ENCODE measurements around the gene PRKCE. TPM values are rescaled to one million over a fixed set of nuclear protein-coding genes. Genes with fewer than 3 reads are reported as not detected.
A peak's percentile ranks its signal among the peaks of the same experiment; 100 is the strongest.

The PRKCE gene
- total and polyA plus RNA-seq, 2 donors (not counting 1 experiment from before 2014, with no cell fraction given): 14.1 to 19.0 TPM

DNA sequence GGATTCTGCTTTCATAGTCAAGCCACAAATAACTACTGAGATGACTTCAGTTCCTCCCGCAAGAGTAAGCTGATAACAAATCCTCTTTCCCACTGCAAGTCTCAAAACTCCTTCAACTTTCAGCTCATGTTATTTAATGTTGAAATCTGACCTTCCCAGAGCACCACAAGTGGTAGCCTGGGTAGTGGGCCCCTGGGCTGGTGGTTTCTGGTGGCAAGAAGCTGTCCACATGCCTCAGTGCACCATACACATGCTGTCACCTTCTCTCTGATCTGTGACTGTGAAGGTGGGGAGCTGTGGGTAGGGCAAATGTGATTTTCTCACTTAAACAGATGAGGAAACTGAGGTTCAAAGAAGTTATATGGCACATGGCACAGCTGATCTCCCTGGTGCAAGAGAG lies 399.6 kb downstream of the PRKCE start:
- H3K4me3 ChIP-seq (replicated peaks in 1 of 4; ENCODE audit: control extremely low read depth in 1 of 4, insufficient read depth in 1 of 4, low read depth in 3 of 4, low read length in 4 of 4): no peak overlapping the region
- TF ChIP-seq, protein P1, sequence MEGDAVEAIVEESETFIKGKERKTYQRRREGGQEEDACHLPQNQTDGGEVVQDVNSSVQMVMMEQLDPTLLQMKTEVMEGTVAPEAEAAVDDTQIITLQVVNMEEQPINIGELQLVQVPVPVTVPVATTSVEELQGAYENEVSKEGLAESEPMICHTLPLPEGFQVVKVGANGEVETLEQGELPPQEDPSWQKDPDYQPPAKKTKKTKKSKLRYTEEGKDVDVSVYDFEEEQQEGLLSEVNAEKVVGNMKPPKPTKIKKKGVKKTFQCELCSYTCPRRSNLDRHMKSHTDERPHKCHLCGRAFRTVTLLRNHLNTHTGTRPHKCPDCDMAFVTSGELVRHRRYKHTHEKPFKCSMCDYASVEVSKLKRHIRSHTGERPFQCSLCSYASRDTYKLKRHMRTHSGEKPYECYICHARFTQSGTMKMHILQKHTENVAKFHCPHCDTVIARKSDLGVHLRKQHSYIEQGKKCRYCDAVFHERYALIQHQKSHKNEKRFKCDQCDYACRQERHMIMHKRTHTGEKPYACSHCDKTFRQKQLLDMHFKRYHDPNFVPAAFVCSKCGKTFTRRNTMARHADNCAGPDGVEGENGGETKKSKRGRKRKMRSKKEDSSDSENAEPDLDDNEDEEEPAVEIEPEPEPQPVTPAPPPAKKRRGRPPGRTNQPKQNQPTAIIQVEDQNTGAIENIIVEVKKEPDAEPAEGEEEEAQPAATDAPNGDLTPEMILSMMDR (conservative IDR thresholded peaks at IDR 0.05 in 1 of 2, IDR thresholded peaks at IDR 0.05 in 1 of 2; ENCODE audit: low read depth in 1 of 2, low read length in 2 of 2): no peak
- no peak for TF ChIP-seq EZH2 (IDR thresholded peaks at IDR 0.05; ENCODE audit: low read length, missing control alignments)

DNA sequence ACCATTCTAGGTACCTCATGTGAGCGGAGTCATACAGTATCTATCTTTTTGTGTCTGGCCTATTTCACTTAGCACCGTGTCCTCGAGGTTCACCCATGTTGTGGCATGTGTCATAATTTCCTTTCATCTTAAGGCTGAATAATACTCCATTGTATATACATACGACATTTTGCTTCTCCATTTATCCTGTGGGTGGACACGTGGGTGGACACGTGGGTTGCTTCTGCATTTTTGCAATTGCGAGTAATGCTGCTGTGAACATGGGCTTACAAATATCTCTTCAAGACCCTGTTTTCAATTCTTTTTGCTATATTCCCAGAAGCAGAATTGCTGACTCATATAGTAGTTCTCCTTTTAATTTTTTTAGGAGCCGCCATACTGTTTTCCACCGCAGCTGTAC lies 402.1 kb downstream of the PRKCE start:
- Histone ChIP-seq H3K27me3 (ENCODE audit: control insufficient read depth, insufficient read depth, low read length) (no peaks in the 10 kb centered on the region), H3K36me3 (ENCODE audit: control insufficient read depth, insufficient read depth, low read length) (no peaks in the 10 kb centered on the region), H3K9ac (ENCODE audit: insufficient read depth, low read length) (no peak overlapping the region), H3K4me1 (ENCODE audit: control insufficient read depth, extremely low read depth, insufficient read depth, low read length) (no peaks in the 10 kb centered on the region), H3K9me3 (ENCODE audit: control insufficient read depth, insufficient read depth, low read depth, low read length) (no peaks in the 10 kb centered on the region), H3K4me3 (replicated peaks in 1 of 4; ENCODE audit: control extremely low read depth in 1 of 4, insufficient read depth in 1 of 4, low read depth in 3 of 4, low read length in 4 of 4) (no peak overlapping the region), H3K79me2 (ENCODE audit: control insufficient read depth, insufficient read depth, low read length) (no peaks in the 10 kb centered on the region), H3K4me2 (ENCODE audit: extremely low read depth, insufficient read depth, low read length) (no peak overlapping the region), H3K27ac (ENCODE audit: insufficient read depth, low read length) (no peak overlapping the region), H4K20me1 (ENCODE audit: control insufficient read depth, extremely low read depth, insufficient read depth, low read length) (no peaks in the 10 kb centered on the region), H2AFZ (ENCODE audit: low read length) (no peak overlapping the region)
- peak in 1 of 2 donors; percentile 44 for DNase-seq (ENCODE audit: low read depth in 2 of 2)
- TF ChIP-seq EZH2 (IDR thresholded peaks at IDR 0.05; ENCODE audit: low read length, missing control alignments): no peak
- TF ChIP-seq, protein P1 (conservative IDR thresholded peaks at IDR 0.05 in 1 of 2, IDR thresholded peaks at IDR 0.05 in 1 of 2; ENCODE audit: low read depth in 1 of 2, low read length in 2 of 2): no peak

More for the DNA sequence above, 399.6 kb downstream of the PRKCE start:
- DNase-seq (ENCODE audit: low read depth in 2 of 2): no peak
- Histone ChIP-seq H4K20me1 (ENCODE audit: control insufficient read depth, extremely low read depth, insufficient read depth, low read length) (no peaks in the 10 kb centered on the region), H3K79me2 (ENCODE audit: control insufficient read depth, insufficient read depth, low read length) (no peaks in the 10 kb centered on the region), H3K4me2 (ENCODE audit: extremely low read depth, insufficient read depth, low read length) (no peak overlapping the region), H3K4me1 (ENCODE audit: control insufficient read depth, extremely low read depth, insufficient read depth, low read length) (no peaks in the 10 kb centered on the region), H3K27ac (ENCODE audit: insufficient read depth, low read length) (no peak overlapping the region), H2AFZ (ENCODE audit: low read length) (no peak overlapping the region), H3K36me3 (ENCODE audit: control insufficient read depth, insufficient read depth, low read length) (no peaks in the 10 kb centered on the region), H3K9me3 (ENCODE audit: control insufficient read depth, insufficient read depth, low read depth, low read length) (no peaks in the 10 kb centered on the region), H3K27me3 (ENCODE audit: control insufficient read depth, insufficient read depth, low read length) (no peaks in the 10 kb centered on the region), H3K9ac (ENCODE audit: insufficient read depth, low read length) (no peak overlapping the region)

DNA sequence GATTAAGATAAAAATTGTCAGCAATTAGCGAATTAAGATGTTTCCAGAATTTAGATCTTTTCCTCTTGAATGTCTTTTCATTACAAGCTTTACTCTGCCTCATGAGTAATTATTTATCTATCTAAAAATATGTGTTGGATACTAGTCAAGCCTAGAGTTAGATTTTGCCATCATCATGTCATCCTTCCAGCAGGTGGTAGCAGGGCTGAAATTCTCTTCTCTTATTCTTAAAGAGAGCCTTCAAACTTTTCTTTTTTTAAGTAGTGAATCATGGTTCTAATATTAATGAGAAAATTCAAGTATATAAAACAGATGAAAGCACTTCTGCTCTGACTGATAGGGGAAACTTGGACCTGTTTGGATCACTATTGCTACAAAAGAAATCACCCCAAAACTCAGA lies 405.1 kb downstream of the PRKCE start:
- H3K9ac ChIP-seq (ENCODE audit: insufficient read depth, low read length): no peak overlapping the region
- H3K4me3 ChIP-seq (replicated peaks in 1 of 4; ENCODE audit: control extremely low read depth in 1 of 4, insufficient read depth in 1 of 4, low read depth in 3 of 4, low read length in 4 of 4): no peak overlapping the region
- no peaks in the 10 kb centered on the region for H3K4me1 ChIP-seq (ENCODE audit: control insufficient read depth, extremely low read depth, insufficient read depth, low read length)
- no peak overlapping the region for H2AFZ ChIP-seq (ENCODE audit: low read length)
- no peak for TF ChIP-seq EZH2 (IDR thresholded peaks at IDR 0.05; ENCODE audit: low read length, missing control alignments)
- TF ChIP-seq, protein P1 (conservative IDR thresholded peaks at IDR 0.05 in 1 of 2, IDR thresholded peaks at IDR 0.05 in 1 of 2; ENCODE audit: low read depth in 1 of 2, low read length in 2 of 2): no peak
- H3K4me2 ChIP-seq (ENCODE audit: extremely low read depth, insufficient read depth, low read length): no peak overlapping the region
- H3K27ac ChIP-seq (ENCODE audit: insufficient read depth, low read length): no peak overlapping the region
- no peaks in the 10 kb centered on the region for H4K20me1 ChIP-seq (ENCODE audit: control insufficient read depth, extremely low read depth, insufficient read depth, low read length)
- DNase-seq (ENCODE audit: low read depth in 2 of 2): no peak
- H3K9me3 ChIP-seq (ENCODE audit: control insufficient read depth, insufficient read depth, low read depth, low read length): no peaks in the 10 kb centered on the region
- no peaks in the 10 kb centered on the region for H3K36me3 ChIP-seq (ENCODE audit: control insufficient read depth, insufficient read depth, low read length)
- H3K79me2 ChIP-seq (ENCODE audit: control insufficient read depth, insufficient read depth, low read length): no peaks in the 10 kb centered on the region
- H3K27me3 ChIP-seq (ENCODE audit: control insufficient read depth, insufficient read depth, low read length): no peaks in the 10 kb centered on the region

Data from fibroblast of lung (primary cell).